Neutrophil (primary cell): Measurements from ENCODE around the gene SFXN3.

Experiments
- H3K27ac ChIP-seq: fragments of 200-600 bp; sonication (generic); 2 replicates; pipeline ENCODE4 v1.5.1; 2016; ENCODE audit warnings: mild to moderate bottlenecking, moderate library complexity
- H3K27me3 ChIP-seq: fragments of 200-600 bp; sonication (generic); 2 replicates; pipeline ENCODE4 v1.6.0; 2016; ENCODE audit warnings: mild to moderate bottlenecking
- H3K36me3 ChIP-seq: fragments of 200-600 bp; sonication (generic); 2 replicates; pipeline ENCODE4 v1.5.1; 2017
- H3K4me1 ChIP-seq, 2 experiments: fragments of 200-600 bp in 1 of 2; sonication (generic) in 1 of 2; 1 replicate in 1 of 2; 2 replicates in 1 of 2; pipeline versions ENCODE4 v1.5.1 to v1.6.1; 2013 to 2016; ENCODE audit warnings: low read depth in 1 of 2, low read length in 1 of 2, mild to moderate bottlenecking in 1 of 2, moderate library complexity in 1 of 2; ENCODE audit not compliant: control insufficient read depth in 1 of 2, insufficient read depth in 1 of 2
- H3K4me3 ChIP-seq, 2 experiments: fragments of 200-600 bp in 1 of 2; sonication (generic) in 1 of 2; 1 replicate in 1 of 2; 2 replicates in 1 of 2; pipeline ENCODE4 v1.5.1; 2013 to 2016; ENCODE audit warnings: low read depth in 1 of 2, low read length in 1 of 2, mild to moderate bottlenecking in 1 of 2, moderate library complexity in 1 of 2
- H3K9me3 ChIP-seq: fragments of 200-600 bp; sonication (generic); 2 replicates; pipeline ENCODE4 v1.5.1; 2016
- CTCF ChIP-seq: fragments of 200-600 bp; sonication (generic); IDR thresholded peaks from 2 replicates; pipeline ENCODE4 v1.5.1; 2016; ENCODE audit warnings: antibody characterized with exemption

The SFXN3 gene

DNA sequence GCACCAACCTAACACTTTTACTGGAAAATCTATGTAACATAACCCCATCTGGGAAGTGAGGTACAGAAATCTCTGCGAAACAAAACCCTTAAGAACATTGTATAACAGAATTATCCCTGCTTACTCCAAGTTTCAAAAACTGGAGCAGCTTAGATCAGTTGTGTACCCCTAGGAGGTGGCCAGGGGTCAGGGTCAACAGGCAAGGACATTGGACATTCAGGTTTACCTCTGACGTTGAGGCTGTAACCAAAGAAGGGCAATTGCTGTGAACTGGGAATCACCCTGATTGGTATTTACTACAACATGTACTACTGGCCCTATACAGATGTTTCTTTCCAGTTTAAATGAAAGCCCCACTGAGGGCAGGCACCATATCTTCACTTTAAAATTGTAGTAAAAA is 13.1 kb downstream of the SFXN3 start:
- Histone ChIP-seq H3K27ac (no peak overlapping the region), H3K9me3 (no peaks in the 10 kb centered on the region), H3K4me1 (peaks cover 12 to 13% of the 10 kb centered on the region in 2 experiments), H3K36me3 (no peaks in the 10 kb centered on the region), H3K27me3 (peaks cover 70% of the 10 kb centered on the region), H3K4me3 (no peak overlapping the region)
- no peak for TF ChIP-seq CTCF

DNA sequence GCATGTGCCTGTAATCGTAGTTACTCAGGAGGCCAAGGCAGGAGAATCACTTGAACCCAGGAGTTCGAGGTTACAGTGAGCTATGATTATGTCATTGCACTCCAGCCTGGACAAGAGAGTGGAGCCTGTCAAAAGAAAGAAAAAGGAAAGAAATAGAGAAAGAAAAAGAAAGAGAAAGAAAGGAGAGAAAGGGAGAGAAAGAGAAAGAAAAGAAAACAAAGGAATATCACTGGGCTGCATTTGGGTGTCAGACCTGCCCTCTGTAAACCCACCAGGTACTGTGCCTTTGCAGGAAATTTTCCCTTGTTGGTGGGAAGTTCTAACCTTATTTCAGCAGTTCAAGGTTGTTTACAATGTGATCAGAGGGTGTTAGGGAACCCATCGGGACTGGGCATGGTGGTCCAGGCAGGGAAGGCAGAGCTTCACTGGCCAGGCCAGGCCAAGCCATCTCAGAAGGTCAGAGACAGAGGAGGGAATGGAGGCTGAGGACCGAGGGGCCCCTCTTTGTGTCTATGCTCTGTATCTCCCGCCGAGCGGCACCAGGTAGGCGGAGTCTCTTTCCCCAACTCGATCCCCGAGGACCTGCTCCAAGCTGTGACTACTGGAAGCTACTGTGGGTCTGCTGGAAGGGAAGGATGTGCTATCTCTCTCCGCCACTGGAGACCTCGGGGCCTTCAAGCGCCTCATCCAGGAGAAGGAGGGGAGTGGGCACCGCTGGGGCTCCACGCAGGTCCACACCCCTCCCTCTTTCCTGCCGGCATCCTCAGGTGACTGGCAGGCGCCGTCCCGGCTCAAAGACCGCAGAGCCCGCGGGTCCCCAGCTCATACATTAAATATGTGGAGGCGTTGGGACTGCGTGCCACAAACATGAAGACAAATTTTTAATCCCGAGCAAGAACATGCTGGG is 15.6 kb downstream of the SFXN3 start:
- Histone ChIP-seq H3K27me3 (peaks cover 82% of the 10 kb centered on the region), H3K4me1 (peaks cover 13 to 19% of the 10 kb centered on the region in 2 experiments), H3K4me3 (no peak overlapping the region), H3K9me3 (no peaks in the 10 kb centered on the region), H3K36me3 (no peaks in the 10 kb centered on the region), H3K27ac (no peak overlapping the region)
- no peak for TF ChIP-seq CTCF

DNA sequence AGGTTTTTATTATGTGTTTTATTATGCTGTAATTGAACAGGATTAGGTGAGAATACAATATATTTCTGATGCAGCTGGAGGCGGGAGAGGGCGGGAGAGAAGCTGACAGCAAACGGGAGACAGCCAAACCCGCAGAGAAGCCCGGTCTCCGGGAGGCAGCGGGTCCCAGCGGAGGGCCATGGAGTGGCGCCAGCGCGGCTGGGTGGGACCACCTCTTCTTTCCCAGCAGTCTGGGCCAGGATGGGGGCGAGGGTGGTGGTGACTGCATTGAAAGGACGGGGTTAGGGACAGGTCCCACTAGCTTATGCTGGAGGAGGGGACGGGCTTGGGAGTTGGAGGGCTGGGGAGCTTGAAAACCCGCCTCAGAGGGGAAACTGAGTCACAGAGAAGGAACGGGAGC is 16.2 kb downstream of the SFXN3 start:
- H3K4me3 ChIP-seq, result no peak overlapping the region
- peaks cover 12 to 18% of the 10 kb centered on the region in 2 experiments for H3K4me1 ChIP-seq
- no peaks in the 10 kb centered on the region for H3K9me3 ChIP-seq

DNA sequence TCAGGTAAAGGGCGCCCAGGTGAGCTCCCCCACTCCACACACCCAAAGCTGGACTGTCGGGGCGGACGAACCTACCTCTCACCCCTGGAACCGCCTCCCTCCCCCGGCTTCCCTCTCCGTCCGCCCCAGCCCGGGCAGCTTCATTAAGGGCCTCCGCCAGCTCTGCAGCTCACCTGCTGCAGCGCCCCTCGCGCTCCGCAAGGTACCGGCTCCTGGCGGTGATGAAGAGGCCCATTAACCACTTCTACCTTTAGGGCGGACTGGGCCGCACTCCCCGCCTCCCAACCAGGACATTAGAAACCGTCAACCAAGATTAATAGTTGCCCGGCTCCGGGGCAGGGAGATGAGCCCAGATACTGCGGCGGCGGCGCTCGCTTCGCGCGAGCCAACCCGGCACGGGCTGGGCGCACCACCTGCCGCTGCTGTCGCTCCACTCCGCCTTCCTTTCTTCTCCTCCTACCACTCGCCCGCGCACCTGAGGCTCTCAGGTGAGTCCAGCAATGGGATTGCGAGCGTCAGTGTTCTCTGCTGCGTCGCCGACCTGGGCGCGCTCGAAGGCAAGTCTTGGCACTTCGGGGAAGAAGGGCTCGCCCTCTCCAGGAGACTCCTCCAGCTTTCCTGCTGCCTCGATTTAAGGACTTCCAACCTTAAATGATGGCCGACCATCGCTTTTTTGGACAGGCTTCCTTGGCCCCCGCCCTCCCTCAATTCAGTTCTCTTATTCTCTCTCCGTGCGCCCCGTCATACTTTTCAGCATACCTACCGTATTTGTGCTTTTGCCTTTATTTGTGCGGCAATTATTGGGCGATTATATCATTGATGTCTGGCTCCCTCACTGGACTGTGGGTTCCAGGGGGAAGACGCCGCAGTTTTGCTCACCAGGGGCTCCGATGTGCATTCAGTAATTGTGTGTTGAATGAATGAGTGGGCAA is 17.2 kb downstream of the SFXN3 start:
- no peak overlapping the region for H3K27ac ChIP-seq
- H3K4me3 ChIP-seq, result no peak overlapping the region
- TF ChIP-seq CTCF, result no peak
- H3K36me3 ChIP-seq, result no peaks in the 10 kb centered on the region
- peaks cover 2 to 10% of the 10 kb centered on the region in 2 experiments for H3K4me1 ChIP-seq
- peaks cover 89% of the 10 kb centered on the region for H3K27me3 ChIP-seq
- H3K9me3 ChIP-seq, result no peaks in the 10 kb centered on the region

More for the DNA sequence above, 16.2 kb downstream of the SFXN3 start:
- Histone ChIP-seq H3K27me3 (peaks cover 89% of the 10 kb centered on the region), H3K27ac (no peak overlapping the region), H3K36me3 (no peaks in the 10 kb centered on the region)
- TF ChIP-seq CTCF, result no peak

DNA sequence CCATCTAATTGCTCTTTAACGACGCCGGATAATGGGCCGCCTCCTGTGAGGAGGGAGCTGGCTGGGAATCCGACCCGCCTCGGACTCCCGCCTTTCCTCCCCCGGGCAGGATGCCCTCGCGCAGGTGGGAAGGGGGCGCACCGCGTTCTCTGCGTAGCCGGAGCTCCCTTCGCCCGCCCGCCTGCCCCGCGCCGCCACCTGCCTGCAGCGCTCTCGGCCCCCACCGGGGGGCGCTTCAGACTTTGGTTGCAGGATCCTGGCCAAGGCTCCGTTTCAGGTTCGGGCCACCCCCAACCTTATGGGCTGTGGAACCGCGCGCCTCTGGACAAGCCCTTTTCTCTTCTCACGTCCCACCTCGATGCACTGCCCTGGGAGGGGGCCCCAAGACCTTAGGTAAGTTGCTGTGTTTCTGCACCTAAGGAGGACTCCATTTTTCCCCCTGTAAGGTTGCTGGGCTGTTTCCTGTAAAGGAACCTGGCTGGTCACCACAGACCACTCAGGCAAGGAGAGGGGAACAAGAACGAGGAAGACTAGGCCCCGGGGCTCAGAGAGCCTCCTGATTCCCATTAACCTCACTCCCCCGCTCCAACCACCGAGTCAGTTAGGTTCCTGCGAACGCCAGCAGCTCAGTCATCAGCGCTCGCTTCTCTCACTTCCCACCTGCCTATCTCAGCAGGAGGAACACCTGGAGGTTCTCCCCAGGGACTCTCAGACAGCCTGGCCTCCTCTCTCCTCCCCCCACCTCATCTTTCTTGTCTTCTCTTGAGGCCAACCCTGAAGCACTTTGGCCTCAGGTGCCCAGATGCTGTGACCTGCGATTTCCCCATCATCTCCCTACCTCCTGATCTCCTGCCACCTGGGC is 19.4 kb downstream of the SFXN3 start:
- no peak overlapping the region for H3K27ac ChIP-seq
- H3K9me3 ChIP-seq, result no peaks in the 10 kb centered on the region
- H3K4me1 ChIP-seq, result peaks cover 0 to 8% of the 10 kb centered on the region in 2 experiments
- H3K36me3 ChIP-seq, result no peaks in the 10 kb centered on the region
- peaks cover 68% of the 10 kb centered on the region for H3K27me3 ChIP-seq
- H3K4me3 ChIP-seq, result no peak overlapping the region
- peak; percentile 85 for TF ChIP-seq CTCF
